AG04449 (cell line): Measurements from ENCODE around the gene PAX8.

Experiments used
- CTCF ChIA-PET: fragments of 350-600 bp; formaldehyde crosslinking; extraction: SDS; loops from one replicate; lab custom pipeline; 2021; ENCODE audit warnings: antibody characterized with exemption; lab: Yijun Ruan, JAX
- POLR2A ChIA-PET: fragments of 400-600, 350-600 bp; formaldehyde crosslinking; extraction: SDS; loops from one replicate; lab custom pipeline; 2020; ENCODE audit warnings: antibody characterized with exemption, inconsistent platforms; lab: Yijun Ruan, JAX
- DNase-seq: peaks from one replicate; pipeline ENCODE4 v3.0.0-alpha.2; 2010; ENCODE audit warnings: low read depth, low spot score
- H3K4me3 ChIP-seq: 2 replicates; pipeline ENCODE4 v1.5.1; 2011; ENCODE audit warnings: low read depth, mild to moderate bottlenecking, control low read depth, low read length
- TF ChIP-seq, protein P1 (sequence below): IDR thresholded peaks from one replicate; pipeline ENCODE4 v1.5.1; 2011; ENCODE audit warnings: mild to moderate bottlenecking, moderate library complexity, low read length, control low read depth, inconsistent platforms; ENCODE audit not compliant: insufficient read depth; ENCODE audit errors: missing control alignments

PAX8 gene

GRCh38 chr2:113174376-113174750 is 104.4 kb downstream of the PAX8 start:
- CTCF ChIA-PET: interaction anchor here (0.7 to 4.6 kb wide), 9 partner anchors 9 to 72 kb away, joined by 3 to 28 read pairs (median 3); no protein-coding TSS in a partner anchor
- DNase-seq: no peak
- no peak overlapping the region for H3K4me3 ChIP-seq
- POLR2A ChIA-PET: no interaction called here
- TF ChIP-seq, protein P1, sequence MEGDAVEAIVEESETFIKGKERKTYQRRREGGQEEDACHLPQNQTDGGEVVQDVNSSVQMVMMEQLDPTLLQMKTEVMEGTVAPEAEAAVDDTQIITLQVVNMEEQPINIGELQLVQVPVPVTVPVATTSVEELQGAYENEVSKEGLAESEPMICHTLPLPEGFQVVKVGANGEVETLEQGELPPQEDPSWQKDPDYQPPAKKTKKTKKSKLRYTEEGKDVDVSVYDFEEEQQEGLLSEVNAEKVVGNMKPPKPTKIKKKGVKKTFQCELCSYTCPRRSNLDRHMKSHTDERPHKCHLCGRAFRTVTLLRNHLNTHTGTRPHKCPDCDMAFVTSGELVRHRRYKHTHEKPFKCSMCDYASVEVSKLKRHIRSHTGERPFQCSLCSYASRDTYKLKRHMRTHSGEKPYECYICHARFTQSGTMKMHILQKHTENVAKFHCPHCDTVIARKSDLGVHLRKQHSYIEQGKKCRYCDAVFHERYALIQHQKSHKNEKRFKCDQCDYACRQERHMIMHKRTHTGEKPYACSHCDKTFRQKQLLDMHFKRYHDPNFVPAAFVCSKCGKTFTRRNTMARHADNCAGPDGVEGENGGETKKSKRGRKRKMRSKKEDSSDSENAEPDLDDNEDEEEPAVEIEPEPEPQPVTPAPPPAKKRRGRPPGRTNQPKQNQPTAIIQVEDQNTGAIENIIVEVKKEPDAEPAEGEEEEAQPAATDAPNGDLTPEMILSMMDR: no peak

GRCh38 chr2:113173542-113174375 is 105.0 kb downstream of the PAX8 start, which contains the start of gene PSD4:
TSS of gene PSD4 (plus strand) at chr2:113173971. CDS start at chr2:113182457, 8,486 bp downstream.
- ChIA-PET POLR2A (no interaction called here), CTCF (interaction anchor here (0.7 to 4.6 kb wide), 9 partner anchors 8 to 72 kb away, joined by 3 to 28 read pairs (median 3); no protein-coding TSS in a partner anchor)
- DNase-seq: no peak
- TF ChIP-seq, protein P1: no peak
- no peak within 1 kb of the TSS for H3K4me3 ChIP-seq

- CTCF ChIA-PET: interaction anchor here (1.3 to 4.6 kb wide), 4 partner anchors 27 to 217 kb away, joined by 3 to 28 read pairs (median 8); no protein-coding TSS in a partner anchor
- POLR2A ChIA-PET: interaction anchor here (0.6 kb wide), 1 partner anchor 547 kb away, joined by 3 read pairs; no protein-coding TSS in a partner anchor
Observed at GRCh38 chr2:113172721-113173541, 105.8 kb downstream of the PAX8 start.

GRCh38 chr2:113171334-113172075 is 107.2 kb downstream of the PAX8 start:
- CTCF ChIA-PET: interaction anchor here (1.0 to 4.6 kb wide), 4 partner anchors 28 to 219 kb away, joined by 3 to 28 read pairs (median 5); no protein-coding TSS in a partner anchor
- H3K4me3 ChIP-seq: no peak overlapping the region
- TF ChIP-seq, protein P1: no peak
- no peak for DNase-seq
- POLR2A ChIA-PET: no interaction called here

More at GRCh38 chr2:113172721-113173541, 105.8 kb downstream of the PAX8 start:
- DNase-seq: no peak
- TF ChIP-seq, protein P1: no peak
- no peak overlapping the region for H3K4me3 ChIP-seq

- no peak for DNase-seq
- ChIA-PET POLR2A (no interaction called here), CTCF (interaction anchor here (2.4 kb wide), 1 partner anchor 220 kb away, joined by 7 read pairs; no protein-coding TSS in a partner anchor)
- no peak overlapping the region for H3K4me3 ChIP-seq
- TF ChIP-seq, protein P1: no peak
Observed at GRCh38 chr2:113169586-113169985, 109.1 kb downstream of the PAX8 start.
